Sigmoid colon (tissue), 4 donors: ENCODE data around the gene KANK4.

Experiments
- EP300 ChIP-seq, 4 donors: sonication (generic); formaldehyde crosslinking; IDR thresholded peaks; one replicate each; pipeline ENCODE4 v1.6.1; 2017; ENCODE audit warnings: antibody characterized with exemption in 4 of 4
- POLR2A ChIP-seq, 2 donors: fragments of 450-650 bp; IDR thresholded peaks; one replicate each; pipeline ENCODE4 v1.6.1; 2016; ENCODE audit warnings: antibody characterized with exemption in 2 of 2, mild to moderate bottlenecking in 2 of 2, moderate library complexity in 2 of 2
- POLR2AphosphoS5 ChIP-seq, 4 donors: sonication (generic); formaldehyde crosslinking; IDR thresholded peaks; one replicate each; pipeline ENCODE4 v1.6.1; 2017; ENCODE audit warnings: antibody characterized with exemption in 4 of 4
- TF ChIP-seq, protein P1 (sequence below), 4 experiments: fragments of 450-650 bp in 3 of 4; fragments of 200-600 bp in 1 of 4; IDR thresholded peaks; one replicate each; pipeline ENCODE4 v1.5.1; 2016 to 2019; ENCODE audit warnings: antibody characterized with exemption in 4 of 4, mild to moderate bottlenecking in 3 of 4, moderate library complexity in 2 of 4

GRCh38 chr1:62301726-62302390, 17.4 kb downstream of the KANK4 start:
- TF ChIP-seq, protein P1, sequence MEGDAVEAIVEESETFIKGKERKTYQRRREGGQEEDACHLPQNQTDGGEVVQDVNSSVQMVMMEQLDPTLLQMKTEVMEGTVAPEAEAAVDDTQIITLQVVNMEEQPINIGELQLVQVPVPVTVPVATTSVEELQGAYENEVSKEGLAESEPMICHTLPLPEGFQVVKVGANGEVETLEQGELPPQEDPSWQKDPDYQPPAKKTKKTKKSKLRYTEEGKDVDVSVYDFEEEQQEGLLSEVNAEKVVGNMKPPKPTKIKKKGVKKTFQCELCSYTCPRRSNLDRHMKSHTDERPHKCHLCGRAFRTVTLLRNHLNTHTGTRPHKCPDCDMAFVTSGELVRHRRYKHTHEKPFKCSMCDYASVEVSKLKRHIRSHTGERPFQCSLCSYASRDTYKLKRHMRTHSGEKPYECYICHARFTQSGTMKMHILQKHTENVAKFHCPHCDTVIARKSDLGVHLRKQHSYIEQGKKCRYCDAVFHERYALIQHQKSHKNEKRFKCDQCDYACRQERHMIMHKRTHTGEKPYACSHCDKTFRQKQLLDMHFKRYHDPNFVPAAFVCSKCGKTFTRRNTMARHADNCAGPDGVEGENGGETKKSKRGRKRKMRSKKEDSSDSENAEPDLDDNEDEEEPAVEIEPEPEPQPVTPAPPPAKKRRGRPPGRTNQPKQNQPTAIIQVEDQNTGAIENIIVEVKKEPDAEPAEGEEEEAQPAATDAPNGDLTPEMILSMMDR (IDR thresholded peaks at IDR 0.05) = no peak
- TF ChIP-seq POLR2A (IDR thresholded peaks at IDR 0.05) (no peak), EP300 (IDR thresholded peaks at IDR 0.05) (no peak), POLR2AphosphoS5 (IDR thresholded peaks at IDR 0.05) (no peak)
